ENCODE measurements around the gene HBG2.

The HBG2 gene

GRCh38 chr11:5288108-5288905, 33.7 kb upstream of the HBG2 start:
- peak in 2 of 3 donors; percentile 49 to 72 for DNase-seq
- ChIA-PET CTCF (interaction anchor here (0.6 to 5.4 kb wide), 6 partner anchors 9 to 163 kb away, joined by 3 to 67 read pairs (median 4); no protein-coding TSS in a partner anchor), POLR2A (no interaction called here)
- no peaks in the 10 kb centered on the region for H3K27me3 ChIP-seq (replicated peaks in 2 of 5; ENCODE audit: control insufficient read depth in 4 of 5, insufficient read depth in 5 of 5, low read length in 4 of 5)
- no peaks in the 10 kb centered on the region for H3K9me3 ChIP-seq (ENCODE audit: control extremely low read depth in 1 of 5, control insufficient read depth in 4 of 5, insufficient read depth in 2 of 5, low read depth in 1 of 5, low read length in 4 of 5)
- peaks cover 0 to 6% (median 0%) of the 10 kb centered on the region in 4 experiments for H3K4me1 ChIP-seq (ENCODE audit: control extremely low read depth in 1 of 4, control insufficient read depth in 4 of 4, insufficient read depth in 4 of 4, low read length in 3 of 4)
- no peak overlapping the region for H3K4me3 ChIP-seq (ENCODE audit: control insufficient read depth in 1 of 7, extremely low read depth in 1 of 7, insufficient read depth in 4 of 7, low read depth in 2 of 7, low read length in 6 of 7)
- H3K27ac ChIP-seq (ENCODE audit: insufficient read depth in 1 of 2, low read depth in 1 of 2, low read length in 2 of 2, poor library complexity in 1 of 2, severe bottlenecking in 2 of 2) = peak overlapping the region in 1 of 2 experiments; percentile 49
- no peaks in the 10 kb centered on the region for H3K36me3 ChIP-seq (ENCODE audit: control insufficient read depth in 4 of 4, insufficient read depth in 4 of 4, low read length in 3 of 4)
- WGBS (ENCODE audit: insufficient coverage) = 100% methylated on average over 3 of the region's 7 CpGs

- Histone ChIP-seq H3K27me3 (replicated peaks in 2 of 5; ENCODE audit: control insufficient read depth in 4 of 5, insufficient read depth in 5 of 5, low read length in 4 of 5) (no peaks in the 10 kb centered on the region), H3K4me3 (ENCODE audit: control insufficient read depth in 1 of 7, extremely low read depth in 1 of 7, insufficient read depth in 4 of 7, low read depth in 2 of 7, low read length in 6 of 7) (no peak overlapping the region), H3K27ac (ENCODE audit: insufficient read depth in 1 of 2, low read depth in 1 of 2, low read length in 2 of 2, poor library complexity in 1 of 2, severe bottlenecking in 2 of 2) (no peak overlapping the region), H3K36me3 (ENCODE audit: control insufficient read depth in 4 of 4, insufficient read depth in 4 of 4, low read length in 3 of 4) (no peaks in the 10 kb centered on the region), H3K4me1 (ENCODE audit: control extremely low read depth in 1 of 4, control insufficient read depth in 4 of 4, insufficient read depth in 4 of 4, low read length in 3 of 4) (peaks cover 0 to 15% (median 0%) of the 10 kb centered on the region in 4 experiments), H3K9me3 (ENCODE audit: control extremely low read depth in 1 of 5, control insufficient read depth in 4 of 5, insufficient read depth in 2 of 5, low read depth in 1 of 5, low read length in 4 of 5) (no peaks in the 10 kb centered on the region)
- ChIA-PET CTCF (interaction anchor here (5.4 kb wide), 1 partner anchor 82 kb away, joined by 67 read pairs; no protein-coding TSS in a partner anchor), POLR2A (no interaction called here)
- WGBS (ENCODE audit: insufficient coverage) = 100% methylated on average over 1 of the region's 3 CpGs
- no peak for DNase-seq
These were observed 32.3 kb upstream of the HBG2 start for GRCh38 chr11:5286901-5287300.

- Histone ChIP-seq H3K27ac (ENCODE audit: insufficient read depth in 1 of 2, low read depth in 1 of 2, low read length in 2 of 2, poor library complexity in 1 of 2, severe bottlenecking in 2 of 2) (peak overlapping the region in 1 of 2 experiments; percentile 1), H3K27me3 (replicated peaks in 2 of 5; ENCODE audit: control insufficient read depth in 4 of 5, insufficient read depth in 5 of 5, low read length in 4 of 5) (no peaks in the 10 kb centered on the region), H3K4me3 (ENCODE audit: control insufficient read depth in 1 of 7, extremely low read depth in 1 of 7, insufficient read depth in 4 of 7, low read depth in 2 of 7, low read length in 6 of 7) (no peak overlapping the region), H3K4me1 (ENCODE audit: control extremely low read depth in 1 of 4, control insufficient read depth in 4 of 4, insufficient read depth in 4 of 4, low read length in 3 of 4) (peaks cover 0 to 19% (median 0%) of the 10 kb centered on the region in 4 experiments), H3K36me3 (ENCODE audit: control insufficient read depth in 4 of 4, insufficient read depth in 4 of 4, low read length in 3 of 4) (no peaks in the 10 kb centered on the region), H3K9me3 (ENCODE audit: control extremely low read depth in 1 of 5, control insufficient read depth in 4 of 5, insufficient read depth in 2 of 5, low read depth in 1 of 5, low read length in 4 of 5) (no peaks in the 10 kb centered on the region)
- POLR2A ChIA-PET = no interaction called here
- CTCF ChIA-PET = interaction anchor here (0.9 kb wide), 1 partner anchor 223 kb away, joined by 3 read pairs; the partner anchor contains the start of gene UBQLN3
- no peak for DNase-seq
- no CpG with 5 or more reads among the region's 1 CpG for WGBS (ENCODE audit: insufficient coverage)
These were observed 31.8 kb upstream of the HBG2 start for GRCh38 chr11:5286351-5286750.

GRCh38 chr11:5285703-5286340, 31.2 kb upstream of the HBG2 start:
- no peaks in the 10 kb centered on the region for H3K36me3 ChIP-seq (ENCODE audit: control insufficient read depth in 4 of 4, insufficient read depth in 4 of 4, low read length in 3 of 4)
- H3K4me1 ChIP-seq (ENCODE audit: control extremely low read depth in 1 of 4, control insufficient read depth in 4 of 4, insufficient read depth in 4 of 4, low read length in 3 of 4) = peaks cover 0 to 24% (median 5%) of the 10 kb centered on the region in 4 experiments
- no peaks in the 10 kb centered on the region for H3K9me3 ChIP-seq (ENCODE audit: control extremely low read depth in 1 of 5, control insufficient read depth in 4 of 5, insufficient read depth in 2 of 5, low read depth in 1 of 5, low read length in 4 of 5)
- ChIA-PET POLR2A (no interaction called here), CTCF (interaction anchor here (0.9 kb wide), 1 partner anchor 224 kb away, joined by 3 read pairs; the partner anchor contains the start of gene UBQLN3)
- 89% methylated on average over 2 of the region's 4 CpGs for WGBS (ENCODE audit: insufficient coverage)
- no peaks in the 10 kb centered on the region for H3K27me3 ChIP-seq (replicated peaks in 2 of 5; ENCODE audit: control insufficient read depth in 4 of 5, insufficient read depth in 5 of 5, low read length in 4 of 5)
- no peak overlapping the region for H3K4me3 ChIP-seq (ENCODE audit: control insufficient read depth in 1 of 7, extremely low read depth in 1 of 7, insufficient read depth in 4 of 7, low read depth in 2 of 7, low read length in 6 of 7)
- peak overlapping the region in 1 of 2 experiments; percentile 1 for H3K27ac ChIP-seq (ENCODE audit: insufficient read depth in 1 of 2, low read depth in 1 of 2, low read length in 2 of 2, poor library complexity in 1 of 2, severe bottlenecking in 2 of 2)
- DNase-seq = peak in 2 of 3 donors; percentile 12 to 28

GRCh38 chr11:5284637-5285036, 30.1 kb upstream of the HBG2 start:
- Histone ChIP-seq H3K36me3 (ENCODE audit: control insufficient read depth in 4 of 4, insufficient read depth in 4 of 4, low read length in 3 of 4) (no peaks in the 10 kb centered on the region), H3K9me3 (ENCODE audit: control extremely low read depth in 1 of 5, control insufficient read depth in 4 of 5, insufficient read depth in 2 of 5, low read depth in 1 of 5, low read length in 4 of 5) (no peaks in the 10 kb centered on the region), H3K4me3 (ENCODE audit: control insufficient read depth in 1 of 7, extremely low read depth in 1 of 7, insufficient read depth in 4 of 7, low read depth in 2 of 7, low read length in 6 of 7) (no peak overlapping the region), H3K27me3 (replicated peaks in 2 of 5; ENCODE audit: control insufficient read depth in 4 of 5, insufficient read depth in 5 of 5, low read length in 4 of 5) (no peaks in the 10 kb centered on the region), H3K4me1 (ENCODE audit: control extremely low read depth in 1 of 4, control insufficient read depth in 4 of 4, insufficient read depth in 4 of 4, low read length in 3 of 4) (peaks cover 0 to 31% (median 11%) of the 10 kb centered on the region in 4 experiments), H3K27ac (ENCODE audit: insufficient read depth in 1 of 2, low read depth in 1 of 2, low read length in 2 of 2, poor library complexity in 1 of 2, severe bottlenecking in 2 of 2) (no peak overlapping the region)
- ChIA-PET CTCF (interaction anchor here (1.0 kb wide), 1 partner anchor 54 kb away, joined by 4 read pairs; no protein-coding TSS in a partner anchor), POLR2A (no interaction called here)
- 100% methylated on average over 2 of the region's 2 CpGs for WGBS (ENCODE audit: insufficient coverage)
- DNase-seq = peak in 2 of 3 donors; percentile 54 to 74

- whole genome bisulfite sequencing (ENCODE audit: insufficient coverage) = 100% methylated on average over 1 of the region's 1 CpG
- H3K27ac ChIP-seq (ENCODE audit: insufficient read depth in 1 of 2, low read depth in 1 of 2, low read length in 2 of 2, poor library complexity in 1 of 2, severe bottlenecking in 2 of 2) = peak overlapping the region in 1 of 2 experiments; percentile 15
- H3K4me3 ChIP-seq (ENCODE audit: control insufficient read depth in 1 of 7, extremely low read depth in 1 of 7, insufficient read depth in 4 of 7, low read depth in 2 of 7, low read length in 6 of 7) = no peak overlapping the region
- no peaks in the 10 kb centered on the region for H3K36me3 ChIP-seq (ENCODE audit: control insufficient read depth in 4 of 4, insufficient read depth in 4 of 4, low read length in 3 of 4)
- H3K27me3 ChIP-seq (replicated peaks in 2 of 5; ENCODE audit: control insufficient read depth in 4 of 5, insufficient read depth in 5 of 5, low read length in 4 of 5) = no peaks in the 10 kb centered on the region
- CTCF ChIA-PET = interaction anchor here (1.0 kb wide), 1 partner anchor 53 kb away, joined by 4 read pairs; no protein-coding TSS in a partner anchor
- no peaks in the 10 kb centered on the region for H3K9me3 ChIP-seq (ENCODE audit: control extremely low read depth in 1 of 5, control insufficient read depth in 4 of 5, insufficient read depth in 2 of 5, low read depth in 1 of 5, low read length in 4 of 5)
- peaks cover 0 to 29% (median 13%) of the 10 kb centered on the region in 4 experiments for H3K4me1 ChIP-seq (ENCODE audit: control extremely low read depth in 1 of 4, control insufficient read depth in 4 of 4, insufficient read depth in 4 of 4, low read length in 3 of 4)
- POLR2A ChIA-PET = no interaction called here
- DNase-seq = no peak
These were observed 29.3 kb upstream of the HBG2 start for GRCh38 chr11:5283882-5284281.

- no peak overlapping the region for H3K27ac ChIP-seq (ENCODE audit: insufficient read depth in 1 of 2, low read depth in 1 of 2, low read length in 2 of 2, poor library complexity in 1 of 2, severe bottlenecking in 2 of 2)
- H3K4me3 ChIP-seq (ENCODE audit: control insufficient read depth in 1 of 7, extremely low read depth in 1 of 7, insufficient read depth in 4 of 7, low read depth in 2 of 7, low read length in 6 of 7) = no peak overlapping the region
- no peak for DNase-seq
- H3K27me3 ChIP-seq (replicated peaks in 2 of 5; ENCODE audit: control insufficient read depth in 4 of 5, insufficient read depth in 5 of 5, low read length in 4 of 5) = no peaks in the 10 kb centered on the region
- no CpG with 5 or more reads among the region's 3 CpGs for WGBS (ENCODE audit: insufficient coverage)
- ChIA-PET CTCF (no interaction called here), POLR2A (no interaction called here)
- peaks cover 0 to 29% (median 13%) of the 10 kb centered on the region in 4 experiments for H3K4me1 ChIP-seq (ENCODE audit: control extremely low read depth in 1 of 4, control insufficient read depth in 4 of 4, insufficient read depth in 4 of 4, low read length in 3 of 4)
- H3K36me3 ChIP-seq (ENCODE audit: control insufficient read depth in 4 of 4, insufficient read depth in 4 of 4, low read length in 3 of 4) = no peaks in the 10 kb centered on the region
- no peaks in the 10 kb centered on the region for H3K9me3 ChIP-seq (ENCODE audit: control extremely low read depth in 1 of 5, control insufficient read depth in 4 of 5, insufficient read depth in 2 of 5, low read depth in 1 of 5, low read length in 4 of 5)
These were observed 28.5 kb upstream of the HBG2 start for GRCh38 chr11:5283086-5283485.
